Liver (tissue), 9 donors: ENCODE data around the gene CLCN4. TPM values are rescaled to one million over a fixed set of nuclear protein-coding genes. Genes with fewer than 3 reads are reported as not detected.

ENCODE experiments used
- DNase-seq: peaks from one replicate; pipeline ENCODE4 v3.0.0-alpha.2; 2017; ENCODE audit warnings: low spot score
- H3K27ac ChIP-seq, 2 donors: one replicate each; pipeline ENCODE4 v1.7.0; 2013; ENCODE audit warnings: inconsistent platforms in 2 of 2, low read length in 2 of 2, control low read depth in 1 of 2, low read depth in 1 of 2, mild to moderate bottlenecking in 1 of 2
- H3K27me3 ChIP-seq, 4 donors: one replicate each; pipeline versions ENCODE4 v1.6.1 to v1.7.0; 2013; ENCODE audit warnings: low read length in 3 of 4, inconsistent platforms in 1 of 4, mild to moderate bottlenecking in 1 of 4, moderate library complexity in 1 of 4; ENCODE audit not compliant: control insufficient read depth in 4 of 4, insufficient read depth in 4 of 4
- H3K36me3 ChIP-seq, 4 donors: one replicate each; pipeline versions ENCODE4 v1.6.1 to v1.7.0; 2013; ENCODE audit warnings: low read length in 3 of 4, mild to moderate bottlenecking in 3 of 4, low read depth in 1 of 4, moderate library complexity in 1 of 4; ENCODE audit not compliant: control insufficient read depth in 4 of 4, insufficient read depth in 3 of 4
- H3K4me1 ChIP-seq, 4 donors: one replicate each; pipeline versions ENCODE4 v1.6.1 to v1.7.0; 2013; ENCODE audit warnings: low read length in 3 of 4, mild to moderate bottlenecking in 3 of 4, moderate library complexity in 1 of 4; ENCODE audit not compliant: control insufficient read depth in 4 of 4, insufficient read depth in 4 of 4
- H3K4me3 ChIP-seq, 3 donors: one replicate each; pipeline versions ENCODE4 v1.6.1 to v1.7.0; 2013; ENCODE audit warnings: low read length in 3 of 3, control low read depth in 1 of 3, low read depth in 1 of 3, mild to moderate bottlenecking in 1 of 3
- H3K9ac ChIP-seq, 2 donors: one replicate each; pipeline ENCODE4 v1.7.0; 2013; ENCODE audit warnings: low read length in 2 of 2, mild to moderate bottlenecking in 2 of 2, moderate library complexity in 2 of 2, control low read depth in 1 of 2, low read depth in 1 of 2
- H3K9me3 ChIP-seq, 4 donors: one replicate each; pipeline versions ENCODE4 v1.6.1 to v1.7.0; 2013; ENCODE audit warnings: low read length in 3 of 4; ENCODE audit not compliant: control insufficient read depth in 4 of 4
- EGR1 ChIP-seq, 2 donors: IDR thresholded peaks; 2 replicates each; pipeline ENCODE4 v1.6.1; 2016 to 2018; ENCODE audit warnings: antibody characterized with exemption in 2 of 2, low read depth in 2 of 2
- FOXA1 ChIP-seq: IDR thresholded peaks from 2 replicates; pipeline ENCODE4 v1.6.1; 2016; ENCODE audit warnings: antibody characterized with exemption
- FOXA2 ChIP-seq: IDR thresholded peaks from 2 replicates; pipeline ENCODE4 v1.6.1; 2016; ENCODE audit warnings: antibody characterized with exemption
- GABPA ChIP-seq, 2 donors: IDR thresholded peaks in 1 of 2; conservative IDR thresholded peaks in 1 of 2; 2 replicates each; pipeline ENCODE4 v1.6.1; 2016; ENCODE audit warnings: antibody characterized with exemption in 2 of 2, mild to moderate bottlenecking in 1 of 2, moderate library complexity in 1 of 2
- HNF4A ChIP-seq, 2 donors: conservative IDR thresholded peaks; 2 replicates each; pipeline ENCODE4 v1.6.1; 2016; ENCODE audit warnings: antibody characterized with exemption in 2 of 2, mild to moderate bottlenecking in 2 of 2
- HNF4G ChIP-seq: IDR thresholded peaks from 2 replicates; pipeline ENCODE4 v1.6.1; 2016; ENCODE audit warnings: antibody characterized with exemption
- JUND ChIP-seq, 2 donors: IDR thresholded peaks; 2 replicates each; pipeline ENCODE4 v1.6.1; 2016; ENCODE audit warnings: antibody characterized with exemption in 2 of 2
- NR2F2 ChIP-seq: IDR thresholded peaks from 2 replicates; pipeline ENCODE4 v1.6.1; 2016; ENCODE audit warnings: antibody characterized with exemption
- RAD21 ChIP-seq, 2 donors: IDR thresholded peaks; 2 replicates each; pipeline ENCODE4 v1.6.1; 2016; ENCODE audit warnings: antibody characterized with exemption in 2 of 2, mild to moderate bottlenecking in 2 of 2
- RXRA ChIP-seq, 2 donors: IDR thresholded peaks; 2 replicates each; pipeline ENCODE4 v1.6.1; 2017 to 2018; ENCODE audit warnings: antibody characterized with exemption in 2 of 2, mild to moderate bottlenecking in 1 of 2
- SP1 ChIP-seq: IDR thresholded peaks from 2 replicates; pipeline ENCODE4 v1.6.1; 2018; ENCODE audit warnings: antibody characterized with exemption, mild to moderate bottlenecking
- TAF1 ChIP-seq: conservative IDR thresholded peaks from 2 replicates; pipeline ENCODE4 v1.6.1; 2016; ENCODE audit warnings: antibody characterized with exemption, mild to moderate bottlenecking
- YY1 ChIP-seq: IDR thresholded peaks from 2 replicates; pipeline ENCODE4 v1.6.1; 2016; ENCODE audit warnings: antibody characterized with exemption, mild to moderate bottlenecking
- WGBS: extraction: QIAGEN DNeasy Blood & Tissue Kit; methylation state at CpG from one replicate; pipeline ENCODE4 v1.1.7; 2013; 5-methylcytosine and 5-hydroxymethylcytosine counted together
- polyA plus RNA-seq, 2 donors: library from polyadenylated mRNA; stranded (reverse) in 1 of 2; unstranded in 1 of 2; fragments of 200-250 nt in 1 of 2; fragments of >200 nt in 1 of 2; fragmentation: Nextera tagmentation in 1 of 2; extraction: Ambion mirVana in 1 of 2; gene quantifications; one replicate each; pipeline versions ENCODE4 v1.2.1 to v1.2.3, GENCODE V29; 2013 to 2015
- total RNA-seq, 2 donors: library from RNA; depleted of rRNA; stranded (reverse); fragments of >200 nt; gene quantifications; one replicate each; pipeline ENCODE4 v1.2.3, GENCODE V29; 2014
- TF ChIP-seq, protein P1 (sequence below): IDR thresholded peaks from 2 replicates; pipeline ENCODE4 v1.6.1; 2016; ENCODE audit warnings: antibody characterized with exemption
- TF ChIP-seq, protein P2 (sequence below): IDR thresholded peaks from 2 replicates; pipeline ENCODE4 v1.6.1; 2016; ENCODE audit warnings: antibody characterized with exemption
- TF ChIP-seq, protein P3 (sequence below): IDR thresholded peaks from 2 replicates; pipeline ENCODE4 v1.6.1; 2016; ENCODE audit warnings: antibody characterized with exemption, mild to moderate bottlenecking
- TF ChIP-seq, protein P4 (sequence below): IDR thresholded peaks from 2 replicates; pipeline ENCODE4 v1.6.1; 2016; ENCODE audit warnings: antibody characterized with exemption
- TF ChIP-seq, protein P5 (sequence below): fragments of 150-350 bp; IDR thresholded peaks from 2 replicates; pipeline ENCODE4 v1.5.1; 2017; ENCODE audit warnings: improper control_type of control experiment, low read depth, low read length; ENCODE audit not compliant: missing input control
- donor health status: healthy.
- donor health status: healthy.
- donor health status: healthy.
- donor health status: healthy.
- donor health status: healthy.

The CLCN4 gene
- total and polyA plus RNA-seq, 4 donors = 1.5 to 10.9 (median 4.0) TPM

DNA sequence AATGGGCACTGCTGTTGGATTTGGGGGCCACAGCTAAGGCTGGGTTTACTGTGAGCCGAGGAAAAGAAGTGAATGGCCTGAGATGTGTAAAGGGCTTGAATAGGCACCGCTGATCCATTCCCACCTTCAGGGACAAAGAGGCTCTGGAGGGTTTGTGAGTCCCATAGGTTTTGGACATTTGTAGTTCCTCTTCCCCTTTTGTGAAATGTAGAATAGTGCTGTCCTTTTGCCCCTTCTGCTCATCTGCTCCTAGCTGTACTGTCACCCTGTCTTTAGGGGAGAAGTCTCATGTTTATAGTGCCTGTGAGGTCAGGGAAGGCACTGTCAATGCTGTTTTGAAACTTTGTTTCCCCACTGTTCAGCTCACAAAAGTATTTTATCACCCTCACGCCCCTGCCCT is 26.4 kb upstream of the CLCN4 start:
- no peaks in the 10 kb centered on the region for H3K27me3 ChIP-seq
- no peak overlapping the region for H3K4me3 ChIP-seq
- 91% methylated on average over 3 of the region's 3 CpGs for WGBS
- H3K9me3 ChIP-seq = no peaks in the 10 kb centered on the region
- peaks cover 0 to 5% (median 1%) of the 10 kb centered on the region in 4 donors for H3K36me3 ChIP-seq
- no peak overlapping the region for H3K9ac ChIP-seq
- no peaks in the 10 kb centered on the region for H3K4me1 ChIP-seq
- H3K27ac ChIP-seq = no peak overlapping the region
- no peak for TF ChIP-seq TAF1
- TF ChIP-seq, protein P1, sequence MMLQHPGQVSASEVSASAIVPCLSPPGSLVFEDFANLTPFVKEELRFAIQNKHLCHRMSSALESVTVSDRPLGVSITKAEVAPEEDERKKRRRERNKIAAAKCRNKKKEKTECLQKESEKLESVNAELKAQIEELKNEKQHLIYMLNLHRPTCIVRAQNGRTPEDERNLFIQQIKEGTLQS = no peak
- no peak for TF ChIP-seq EGR1 (IDR thresholded peaks at IDR 0.05; ENCODE audit: low read depth in 2 of 2)
- no peak for TF ChIP-seq HNF4G
- TF ChIP-seq HNF4A (conservative IDR thresholded peaks at IDR 0.05) = no peak
- no peak for DNase-seq

DNA sequence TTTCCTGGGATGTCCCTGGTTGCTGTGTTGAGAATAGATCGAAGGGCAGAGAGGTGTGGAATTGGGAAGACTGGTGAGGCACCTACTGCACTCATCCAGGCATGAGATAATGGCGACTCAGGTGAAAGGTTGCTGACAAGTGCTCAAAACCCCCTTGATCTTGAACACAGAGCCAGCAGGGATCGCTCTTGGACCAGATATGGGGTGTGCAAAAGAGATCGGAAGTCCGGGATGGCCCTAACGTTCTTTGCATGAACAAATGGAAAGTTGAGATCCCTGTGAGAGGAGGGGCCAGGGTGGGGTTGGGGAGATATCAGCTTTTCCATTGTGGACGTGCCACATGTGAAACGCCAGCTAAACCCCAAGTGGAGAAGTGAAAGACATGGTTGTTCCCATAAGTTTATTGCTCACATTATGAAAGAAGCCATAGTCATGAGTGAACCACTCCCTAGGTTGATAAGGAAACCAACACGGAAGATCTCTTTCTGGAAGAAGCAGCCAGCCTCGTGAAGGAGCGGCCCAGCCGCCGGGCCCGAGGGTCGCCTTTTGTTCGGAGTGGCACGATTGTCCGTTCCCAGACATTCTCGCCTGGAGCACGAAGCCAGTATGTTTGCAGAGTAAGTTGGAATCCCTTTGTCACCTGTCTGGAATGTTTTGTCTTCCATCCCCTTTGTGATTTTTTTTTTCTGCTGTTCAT is 22.6 kb upstream of the CLCN4 start:
- Histone ChIP-seq H3K27ac (no peak overlapping the region), H3K36me3 (peaks cover 0 to 5% (median 2%) of the 10 kb centered on the region in 4 donors), H3K27me3 (no peaks in the 10 kb centered on the region), H3K4me1 (no peaks in the 10 kb centered on the region), H3K4me3 (no peak overlapping the region), H3K9ac (no peak overlapping the region), H3K9me3 (no peaks in the 10 kb centered on the region)
- WGBS = 90% methylated on average over 20 of the region's 20 CpGs
- TF ChIP-seq RXRA (IDR thresholded peaks at IDR 0.05) (no peak), FOXA1 (no peak), FOXA2 (no peak), TAF1 (no peak), JUND (IDR thresholded peaks at IDR 0.05) (no peak), HNF4G (no peak), NR2F2 (no peak), HNF4A (conservative IDR thresholded peaks at IDR 0.05) (no peak), EGR1 (IDR thresholded peaks at IDR 0.05; ENCODE audit: low read depth in 2 of 2) (no peak), SP1 (no peak), GABPA (IDR thresholded peaks at IDR 0.05 in 1 of 2, conservative IDR thresholded peaks at IDR 0.05 in 1 of 2) (no peak), YY1 (no peak), RAD21 (IDR thresholded peaks at IDR 0.05) (no peak)
- TF ChIP-seq, protein P1 = no peak
- TF ChIP-seq, protein P2, sequence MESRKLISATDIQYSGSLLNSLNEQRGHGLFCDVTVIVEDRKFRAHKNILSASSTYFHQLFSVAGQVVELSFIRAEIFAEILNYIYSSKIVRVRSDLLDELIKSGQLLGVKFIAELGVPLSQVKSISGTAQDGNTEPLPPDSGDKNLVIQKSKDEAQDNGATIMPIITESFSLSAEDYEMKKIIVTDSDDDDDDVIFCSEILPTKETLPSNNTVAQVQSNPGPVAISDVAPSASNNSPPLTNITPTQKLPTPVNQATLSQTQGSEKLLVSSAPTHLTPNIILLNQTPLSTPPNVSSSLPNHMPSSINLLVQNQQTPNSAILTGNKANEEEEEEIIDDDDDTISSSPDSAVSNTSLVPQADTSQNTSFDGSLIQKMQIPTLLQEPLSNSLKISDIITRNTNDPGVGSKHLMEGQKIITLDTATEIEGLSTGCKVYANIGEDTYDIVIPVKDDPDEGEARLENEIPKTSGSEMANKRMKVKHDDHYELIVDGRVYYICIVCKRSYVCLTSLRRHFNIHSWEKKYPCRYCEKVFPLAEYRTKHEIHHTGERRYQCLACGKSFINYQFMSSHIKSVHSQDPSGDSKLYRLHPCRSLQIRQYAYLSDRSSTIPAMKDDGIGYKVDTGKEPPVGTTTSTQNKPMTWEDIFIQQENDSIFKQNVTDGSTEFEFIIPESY = no peak
- TF ChIP-seq, protein P3, sequence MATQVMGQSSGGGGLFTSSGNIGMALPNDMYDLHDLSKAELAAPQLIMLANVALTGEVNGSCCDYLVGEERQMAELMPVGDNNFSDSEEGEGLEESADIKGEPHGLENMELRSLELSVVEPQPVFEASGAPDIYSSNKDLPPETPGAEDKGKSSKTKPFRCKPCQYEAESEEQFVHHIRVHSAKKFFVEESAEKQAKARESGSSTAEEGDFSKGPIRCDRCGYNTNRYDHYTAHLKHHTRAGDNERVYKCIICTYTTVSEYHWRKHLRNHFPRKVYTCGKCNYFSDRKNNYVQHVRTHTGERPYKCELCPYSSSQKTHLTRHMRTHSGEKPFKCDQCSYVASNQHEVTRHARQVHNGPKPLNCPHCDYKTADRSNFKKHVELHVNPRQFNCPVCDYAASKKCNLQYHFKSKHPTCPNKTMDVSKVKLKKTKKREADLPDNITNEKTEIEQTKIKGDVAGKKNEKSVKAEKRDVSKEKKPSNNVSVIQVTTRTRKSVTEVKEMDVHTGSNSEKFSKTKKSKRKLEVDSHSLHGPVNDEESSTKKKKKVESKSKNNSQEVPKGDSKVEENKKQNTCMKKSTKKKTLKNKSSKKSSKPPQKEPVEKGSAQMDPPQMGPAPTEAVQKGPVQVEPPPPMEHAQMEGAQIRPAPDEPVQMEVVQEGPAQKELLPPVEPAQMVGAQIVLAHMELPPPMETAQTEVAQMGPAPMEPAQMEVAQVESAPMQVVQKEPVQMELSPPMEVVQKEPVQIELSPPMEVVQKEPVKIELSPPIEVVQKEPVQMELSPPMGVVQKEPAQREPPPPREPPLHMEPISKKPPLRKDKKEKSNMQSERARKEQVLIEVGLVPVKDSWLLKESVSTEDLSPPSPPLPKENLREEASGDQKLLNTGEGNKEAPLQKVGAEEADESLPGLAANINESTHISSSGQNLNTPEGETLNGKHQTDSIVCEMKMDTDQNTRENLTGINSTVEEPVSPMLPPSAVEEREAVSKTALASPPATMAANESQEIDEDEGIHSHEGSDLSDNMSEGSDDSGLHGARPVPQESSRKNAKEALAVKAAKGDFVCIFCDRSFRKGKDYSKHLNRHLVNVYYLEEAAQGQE = no peak
- TF ChIP-seq, protein P4, sequence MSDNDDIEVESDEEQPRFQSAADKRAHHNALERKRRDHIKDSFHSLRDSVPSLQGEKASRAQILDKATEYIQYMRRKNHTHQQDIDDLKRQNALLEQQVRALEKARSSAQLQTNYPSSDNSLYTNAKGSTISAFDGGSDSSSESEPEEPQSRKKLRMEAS = no peak
- TF ChIP-seq, protein P5, sequence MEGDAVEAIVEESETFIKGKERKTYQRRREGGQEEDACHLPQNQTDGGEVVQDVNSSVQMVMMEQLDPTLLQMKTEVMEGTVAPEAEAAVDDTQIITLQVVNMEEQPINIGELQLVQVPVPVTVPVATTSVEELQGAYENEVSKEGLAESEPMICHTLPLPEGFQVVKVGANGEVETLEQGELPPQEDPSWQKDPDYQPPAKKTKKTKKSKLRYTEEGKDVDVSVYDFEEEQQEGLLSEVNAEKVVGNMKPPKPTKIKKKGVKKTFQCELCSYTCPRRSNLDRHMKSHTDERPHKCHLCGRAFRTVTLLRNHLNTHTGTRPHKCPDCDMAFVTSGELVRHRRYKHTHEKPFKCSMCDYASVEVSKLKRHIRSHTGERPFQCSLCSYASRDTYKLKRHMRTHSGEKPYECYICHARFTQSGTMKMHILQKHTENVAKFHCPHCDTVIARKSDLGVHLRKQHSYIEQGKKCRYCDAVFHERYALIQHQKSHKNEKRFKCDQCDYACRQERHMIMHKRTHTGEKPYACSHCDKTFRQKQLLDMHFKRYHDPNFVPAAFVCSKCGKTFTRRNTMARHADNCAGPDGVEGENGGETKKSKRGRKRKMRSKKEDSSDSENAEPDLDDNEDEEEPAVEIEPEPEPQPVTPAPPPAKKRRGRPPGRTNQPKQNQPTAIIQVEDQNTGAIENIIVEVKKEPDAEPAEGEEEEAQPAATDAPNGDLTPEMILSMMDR = no peak
- no peak for DNase-seq
